ENCODE data around the gene GOLGA6D. TPM values are rescaled to one million over a fixed set of nuclear protein-coding genes. Genes with fewer than 3 reads are reported as not detected.
"Not testable (repeated sequence)": the region's sequence is repeated elsewhere in the genome, so short reads cannot be mapped to it uniquely, and the experiment has no call there.

The GOLGA6D gene
- total RNA-seq, 1 experiment from 2014 or later = 0.35 TPM

GRCh38 chr15:75248991-75249390 is 33.6 kb upstream of the GOLGA6D start:
- H3K27ac Mint-ChIP-seq; H3K36me3 Mint-ChIP-seq (ENCODE audit: insufficient read depth in 1 of 3, low read depth in 3 of 3); H3K4me2 ChIP-seq (ENCODE audit: insufficient read depth, insufficient read length, low read length); H3K9ac ChIP-seq (ENCODE audit: extremely low read depth, insufficient read length, low read length); H4K5ac ChIP-seq (ENCODE audit: insufficient read length, low read depth, low read length); H2AK5ac ChIP-seq (ENCODE audit: insufficient read length, low read length); H3K9me3 ChIP-seq (ENCODE audit: control insufficient read depth, low read depth, low read length); H2BK120ac ChIP-seq (ENCODE audit: low read depth, low read length, poor library complexity, severe bottlenecking); H3K79me2 ChIP-seq (ENCODE audit: insufficient read depth, low read length); H4K8ac ChIP-seq (replicated peaks; ENCODE audit: insufficient read length, low read depth, low read length); H3K23ac ChIP-seq (ENCODE audit: insufficient read length, low read depth, low read length); H3K4me3 Mint-ChIP-seq; H3K23me2 ChIP-seq (ENCODE audit: insufficient read length, low read depth, low read length, poor library complexity, severe bottlenecking); H3K27me3 ChIP-seq (ENCODE audit: insufficient read depth, low read length); H2AFZ ChIP-seq (ENCODE audit: low read length); H2BK15ac ChIP-seq (ENCODE audit: low read depth, low read length); H4K20me1 ChIP-seq (ENCODE audit: control insufficient read depth, insufficient read depth, insufficient read length); H3K79me1 ChIP-seq (ENCODE audit: insufficient read depth, low read depth, low read length, poor library complexity, severe bottlenecking); DNase-seq; H3K4me1 ChIP-seq (ENCODE audit: insufficient read depth, low read length); H3K9me3 Mint-ChIP-seq; H2BK12ac ChIP-seq (ENCODE audit: insufficient read length, low read depth, low read length); H3T11ph ChIP-seq (ENCODE audit: low read length); H3K14ac ChIP-seq (ENCODE audit: insufficient read depth, low read length); H3K4ac ChIP-seq (ENCODE audit: low read depth, low read length); H2BK5ac ChIP-seq (ENCODE audit: insufficient read length, low read length); H4K91ac ChIP-seq (ENCODE audit: insufficient read length, low read depth, low read length); H3K56ac ChIP-seq (ENCODE audit: insufficient read length, low read depth, low read length); H2BK20ac ChIP-seq (ENCODE audit: low read depth, low read length, poor library complexity, severe bottlenecking); H3K27ac ChIP-seq (ENCODE audit: insufficient read length, low read depth, low read length); H3K18ac ChIP-seq (ENCODE audit: insufficient read length, low read depth, low read length): not testable (repeated sequence)
- H3K27me3 Mint-ChIP-seq (ENCODE audit: low read depth) = peaks cover 10% of the 10 kb centered on the region; the same call in 1 of the 2 replicates
- no CpG with 5 or more reads among the region's 6 CpGs for WGBS (ENCODE audit: extremely low coverage, insufficient read length, low lambda C conversion rate)
- H3K4me1 Mint-ChIP-seq = peaks cover 16 to 28% of the 10 kb centered on the region in 2 experiments

Measured in H9 (cell line).